HCT116 (cell line): ENCODE results near the gene LMX1A. TPM values are rescaled to one million over a fixed set of nuclear protein-coding genes. Genes with fewer than 3 reads are reported as not detected.

Experiments
- ATAC-seq: fragments of 200-7000 bp; cut with Tn5 transposase; 2 replicates; pipeline ENCODE4 v1.9.1; 2020; ENCODE audit warnings: mild to moderate bottlenecking, moderate library complexity
- BruUV-seq: library from RNA; stranded (reverse); fragments of 400-500 nt; replicated peaks from 2 replicates; lab custom pipeline; 2021; lab: Mats Ljungman, UMichigan
- CTCF ChIA-PET: fragments of 300-600 bp; sonication (Branson Sonifier 250); formaldehyde crosslinking; loops from one replicate; lab custom pipeline; 2021; ENCODE audit warnings: antibody characterized with exemption; lab: Charles Lee
- POLR2A ChIA-PET: fragments of 300-600, 350-600 bp; sonication (Branson Sonifier 250); formaldehyde crosslinking; loops from one replicate; lab custom pipeline; 2021; ENCODE audit warnings: antibody characterized with exemption; lab: Charles Lee
- RAD21 ChIA-PET, 2 experiments: fragments of 300-600 bp; sonication (Branson Sonifier 250); formaldehyde crosslinking; loops; one replicate each; lab custom pipeline; 2023; ENCODE audit warnings: low total read pairs in 2 of 2; ENCODE audit not compliant: uncharacterized antibody in 2 of 2, unreplicated experiment in 2 of 2, low non-redundant PET in 1 of 2; lab: Charles Lee
- DNase-seq: peaks from one replicate; pipeline ENCODE4 v3.0.0-alpha.2; 2010; ENCODE audit warnings: low read depth, low spot score
- H2AFZ ChIP-seq: fragments of 200-600 bp; shearing (Covaris generic), sonication (generic); 2 replicates; pipeline ENCODE4 v1.6.1; 2017; ENCODE audit warnings: low read depth, mixed run types, mixed read lengths, antibody characterized with exemption, low read length; ENCODE audit not compliant: poor library complexity, severe bottlenecking
- H3K27ac ChIP-seq: 2 replicates; pipeline ENCODE4 v1.5.1; 2012; ENCODE audit warnings: low read depth, low read length
- H3K27me3 ChIP-seq: fragments of 200-600 bp; sonication (generic); 2 replicates; pipeline ENCODE4 v1.6.1; 2016; ENCODE audit warnings: mixed run types, low read length, mixed read lengths; ENCODE audit not compliant: insufficient read depth
- H3K36me3 ChIP-seq, 2 experiments: fragments of 200-500 bp in 1 of 2; fragments of 200-600 bp in 1 of 2; sonication (Bioruptor generic) in 1 of 2; sonication (generic) in 1 of 2; 2 replicates each; pipeline versions ENCODE4 v1.5.1 to v1.6.1; 2014 to 2016; ENCODE audit warnings: low read length in 2 of 2, inconsistent platforms in 1 of 2, mixed read lengths in 1 of 2, mixed run types in 1 of 2; ENCODE audit not compliant: insufficient read depth in 2 of 2, control insufficient read depth in 1 of 2
- H3K4me1 ChIP-seq, 2 experiments: fragments of 200-600 bp in 1 of 2; sonication (generic) in 1 of 2; 2 replicates each; pipeline versions ENCODE4 v1.5.1 to v1.6.1; 2012 to 2017; ENCODE audit warnings: low read length in 2 of 2, inconsistent platforms in 1 of 2, mild to moderate bottlenecking in 1 of 2, mixed read lengths in 1 of 2, mixed run types in 1 of 2, moderate library complexity in 1 of 2; ENCODE audit not compliant: insufficient read depth in 2 of 2, control insufficient read depth in 1 of 2
- H3K4me2 ChIP-seq: fragments of 200-600 bp; sonication (generic); 2 replicates; pipeline ENCODE4 v1.6.1; 2017; ENCODE audit warnings: mixed run types, low read length, mixed read lengths
- H3K4me3 ChIP-seq, 2 experiments: fragments of 200-600 bp in 1 of 2; sonication (generic) in 1 of 2; replicated peaks in 1 of 2; 2 replicates each; pipeline ENCODE4 v1.5.1; 2011 to 2016; ENCODE audit warnings: low read length in 2 of 2, control low read depth in 1 of 2, low read depth in 1 of 2, mild to moderate bottlenecking in 1 of 2, mixed read lengths in 1 of 2, mixed run types in 1 of 2
- H3K79me2 ChIP-seq: fragments of 200-600 bp; sonication (generic); 2 replicates; pipeline ENCODE4 v1.6.1; 2017; ENCODE audit warnings: mild to moderate bottlenecking, mixed run types, low read length, moderate library complexity, mixed read lengths; ENCODE audit not compliant: insufficient read depth
- H3K9ac ChIP-seq: fragments of 200-600 bp; sonication (generic); 2 replicates; pipeline ENCODE4 v1.6.1; 2016; ENCODE audit warnings: low read length, mixed read lengths
- H3K9me2 ChIP-seq: fragments of 200-600 bp; sonication (generic), shearing (Covaris generic); 2 replicates; pipeline ENCODE4 v1.6.1; 2017; ENCODE audit warnings: mixed run types, mild to moderate bottlenecking, moderate library complexity; ENCODE audit not compliant: insufficient read depth
- H3K9me3 ChIP-seq, 2 experiments: fragments of 200-500 bp in 1 of 2; fragments of 200-600 bp in 1 of 2; sonication (Bioruptor generic) in 1 of 2; sonication (generic) in 1 of 2; 2 replicates each; pipeline ENCODE4 v1.6.1; 2014 to 2017; ENCODE audit warnings: low read length in 2 of 2, mixed read lengths in 2 of 2, inconsistent platforms in 1 of 2, low read depth in 1 of 2, mild to moderate bottlenecking in 1 of 2, mixed run types in 1 of 2, moderate library complexity in 1 of 2; ENCODE audit not compliant: control insufficient read depth in 1 of 2, insufficient read depth in 1 of 2
- H4K20me1 ChIP-seq: fragments of 200-600 bp; sonication (generic), shearing (Covaris generic); 2 replicates; pipeline ENCODE4 v1.6.1; 2017; ENCODE audit warnings: mixed run types, mild to moderate bottlenecking, moderate library complexity; ENCODE audit not compliant: insufficient read depth
- CEBPB ChIP-seq: IDR thresholded peaks from 2 replicates; pipeline ENCODE4 v1.6.1; 2012; ENCODE audit warnings: low read depth
- EGR1 ChIP-seq: IDR thresholded peaks from 2 replicates; pipeline ENCODE4 v1.6.1; 2012; ENCODE audit warnings: low read depth
- EZH2 ChIP-seq: fragments of 200-600 bp; sonication (generic); IDR thresholded peaks from 2 replicates; pipeline ENCODE4 v1.6.1; 2017; ENCODE audit warnings: antibody characterized with exemption, mixed run types
- EZH2phosphoT487 ChIP-seq: fragments of 200-600 bp; IDR thresholded peaks from 2 replicates; pipeline ENCODE4 v1.6.1; 2018; ENCODE audit warnings: antibody characterized with exemption, borderline replicate concordance
- POLR2A ChIP-seq: IDR thresholded peaks from 2 replicates; pipeline ENCODE4 v1.7.0; 2011; ENCODE audit warnings: borderline replicate concordance; ENCODE audit not compliant: insufficient read depth, insufficient read length; ENCODE audit errors: extremely low read depth
- RAD21 ChIP-seq: IDR thresholded peaks from 2 replicates; pipeline ENCODE4 v1.6.1; 2012; ENCODE audit warnings: low read depth, mild to moderate bottlenecking
- SIN3A ChIP-seq: IDR thresholded peaks from 2 replicates; pipeline ENCODE4 v1.6.1; 2012; ENCODE audit warnings: low read depth
- SP1 ChIP-seq: IDR thresholded peaks from 2 replicates; pipeline ENCODE4 v1.6.1; 2012; ENCODE audit warnings: low read depth
- TCF7L2 ChIP-seq: IDR thresholded peaks from 2 replicates; pipeline ENCODE4 v1.7.0; 2011; ENCODE audit warnings: borderline replicate concordance, inconsistent platforms; ENCODE audit not compliant: insufficient read depth, insufficient read length; ENCODE audit errors: extremely low read depth
- YY1 ChIP-seq: IDR thresholded peaks from 2 replicates; pipeline ENCODE4 v1.6.1; 2011; ENCODE audit warnings: low read length, low read depth, moderate library complexity, mild to moderate bottlenecking; ENCODE audit not compliant: insufficient replicate concordance; ENCODE audit errors: extremely low read depth
- ZFX ChIP-seq: fragments of 450-650 bp; IDR thresholded peaks from 2 replicates; pipeline ENCODE4 v1.6.1; 2017
- intact Hi-C: fragments of 100-400 bp; cut with micrococcal nuclease; formaldehyde crosslinking; loops from 2 replicates; pipeline ENCODE4 v1.10.0; 2022
- total RNA-seq: library from RNA; stranded (reverse); gene quantifications from one replicate; pipeline ENCODE4 v1.2.1, GENCODE V29; 2021; ENCODE audit not compliant: unreplicated experiment
- TF ChIP-seq, protein P1 (sequence below), 3 experiments: fragments of 200-600 bp in 1 of 3; sonication (generic) in 1 of 3; IDR thresholded peaks in 2 of 3; conservative IDR thresholded peaks in 1 of 3; 2 replicates each; pipeline ENCODE4 v1.5.1; 2012 to 2017; ENCODE audit warnings: low read depth in 2 of 3, low read length in 2 of 3, antibody characterized with exemption in 1 of 3, borderline replicate concordance in 1 of 3, control low read depth in 1 of 3, mild to moderate bottlenecking in 1 of 3, mixed read lengths in 1 of 3, mixed run types in 1 of 3, moderate library complexity in 1 of 3; ENCODE audit not compliant: insufficient read depth in 1 of 3
- TF ChIP-seq, protein P2 (sequence below): IDR thresholded peaks from 2 replicates; pipeline ENCODE4 v1.6.1; 2011; ENCODE audit warnings: mild to moderate bottlenecking, low read length, moderate library complexity; ENCODE audit not compliant: insufficient replicate concordance; ENCODE audit errors: extremely low read depth
- TF ChIP-seq, protein P3 (sequence below): IDR thresholded peaks from 2 replicates; pipeline ENCODE4 v1.6.1; 2012

LMX1A gene
- total RNA-seq, 1 experiment from 2014 or later: not detected

DNA sequence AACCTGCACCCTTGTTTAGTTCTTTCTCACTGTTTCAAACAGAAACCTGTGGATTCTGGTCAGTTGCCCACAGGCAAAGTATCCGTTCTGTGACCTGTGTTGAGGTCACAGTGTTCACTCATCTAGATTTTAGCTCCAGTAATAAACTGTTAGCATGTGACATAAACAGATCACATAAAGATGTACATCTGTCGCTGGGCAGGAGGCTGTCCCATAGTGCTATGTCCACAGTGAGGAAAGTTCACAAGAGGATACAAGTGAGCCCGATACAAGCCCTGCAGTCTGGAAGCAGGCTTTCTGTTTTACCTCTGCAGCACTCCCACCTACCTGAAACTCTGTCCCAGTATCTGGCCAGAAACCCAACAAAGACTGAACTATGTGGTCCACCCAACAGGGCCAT, 28.4 kb downstream of the LMX1A start:
- Histone ChIP-seq H3K79me2 (no peaks in the 10 kb centered on the region), H2AFZ (no peak overlapping the region), H3K9ac (no peak overlapping the region), H3K27ac (no peak overlapping the region), H4K20me1 (no peaks in the 10 kb centered on the region), H3K27me3 (peaks cover 53% of the 10 kb centered on the region), H3K9me2 (no peaks in the 10 kb centered on the region), H3K9me3 (no peaks in the 10 kb centered on the region), H3K4me3 (no peak overlapping the region), H3K4me1 (no peaks in the 10 kb centered on the region), H3K36me3 (no peaks in the 10 kb centered on the region), H3K4me2 (no peak overlapping the region)
- no peak for DNase-seq
- BruUV-seq: no TSS peak
- no peak for ATAC-seq
- ChIA-PET POLR2A (no interaction called here), RAD21 (no interaction called here), CTCF (no interaction called here)
- no peak for TF ChIP-seq EZH2phosphoT487
- TF ChIP-seq RAD21: no peak
- no peak for TF ChIP-seq CEBPB
- no peak for TF ChIP-seq SP1
- no peak for TF ChIP-seq TCF7L2
- TF ChIP-seq POLR2A: no peak
- intact Hi-C loops: no loop called here

DNA sequence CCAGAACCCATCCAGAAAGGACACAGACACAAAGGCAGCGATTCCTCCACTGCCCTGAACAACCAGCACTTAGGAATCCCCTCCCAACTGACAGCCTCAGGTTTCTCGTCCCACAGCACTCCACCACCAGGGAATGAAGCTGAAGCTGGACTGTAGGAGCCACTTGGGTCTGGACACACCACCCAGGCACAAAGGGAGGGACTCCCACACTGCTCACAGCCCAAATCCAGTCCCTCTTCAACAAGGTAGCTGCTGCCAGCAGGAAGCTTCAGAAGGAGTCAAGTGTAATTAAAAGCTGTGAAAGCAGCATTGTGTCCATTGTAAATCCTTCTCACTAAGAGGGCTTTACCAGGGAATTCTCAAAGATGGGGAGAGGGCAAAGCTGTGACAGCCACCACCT, 29.0 kb downstream of the LMX1A start:
- Histone ChIP-seq H4K20me1 (no peaks in the 10 kb centered on the region), H2AFZ (no peak overlapping the region), H3K4me3 (no peak overlapping the region), H3K27ac (no peak overlapping the region)
- intact Hi-C loops: no loop called here
- TF ChIP-seq, protein P1, sequence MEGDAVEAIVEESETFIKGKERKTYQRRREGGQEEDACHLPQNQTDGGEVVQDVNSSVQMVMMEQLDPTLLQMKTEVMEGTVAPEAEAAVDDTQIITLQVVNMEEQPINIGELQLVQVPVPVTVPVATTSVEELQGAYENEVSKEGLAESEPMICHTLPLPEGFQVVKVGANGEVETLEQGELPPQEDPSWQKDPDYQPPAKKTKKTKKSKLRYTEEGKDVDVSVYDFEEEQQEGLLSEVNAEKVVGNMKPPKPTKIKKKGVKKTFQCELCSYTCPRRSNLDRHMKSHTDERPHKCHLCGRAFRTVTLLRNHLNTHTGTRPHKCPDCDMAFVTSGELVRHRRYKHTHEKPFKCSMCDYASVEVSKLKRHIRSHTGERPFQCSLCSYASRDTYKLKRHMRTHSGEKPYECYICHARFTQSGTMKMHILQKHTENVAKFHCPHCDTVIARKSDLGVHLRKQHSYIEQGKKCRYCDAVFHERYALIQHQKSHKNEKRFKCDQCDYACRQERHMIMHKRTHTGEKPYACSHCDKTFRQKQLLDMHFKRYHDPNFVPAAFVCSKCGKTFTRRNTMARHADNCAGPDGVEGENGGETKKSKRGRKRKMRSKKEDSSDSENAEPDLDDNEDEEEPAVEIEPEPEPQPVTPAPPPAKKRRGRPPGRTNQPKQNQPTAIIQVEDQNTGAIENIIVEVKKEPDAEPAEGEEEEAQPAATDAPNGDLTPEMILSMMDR (IDR thresholded peaks at IDR 0.05 in 2 of 3, conservative IDR thresholded peaks at IDR 0.05 in 1 of 3; ENCODE audit: borderline replicate concordance in 1 of 3, insufficient read depth in 1 of 3, low read depth in 2 of 3, low read length in 2 of 3): no peak
- TF ChIP-seq EGR1 (no peak), ZFX (no peak), POLR2A (no peak), EZH2 (no peak), TCF7L2 (no peak), SIN3A (no peak), SP1 (no peak), YY1 (no peak), EZH2phosphoT487 (no peak)
- TF ChIP-seq, protein P2, sequence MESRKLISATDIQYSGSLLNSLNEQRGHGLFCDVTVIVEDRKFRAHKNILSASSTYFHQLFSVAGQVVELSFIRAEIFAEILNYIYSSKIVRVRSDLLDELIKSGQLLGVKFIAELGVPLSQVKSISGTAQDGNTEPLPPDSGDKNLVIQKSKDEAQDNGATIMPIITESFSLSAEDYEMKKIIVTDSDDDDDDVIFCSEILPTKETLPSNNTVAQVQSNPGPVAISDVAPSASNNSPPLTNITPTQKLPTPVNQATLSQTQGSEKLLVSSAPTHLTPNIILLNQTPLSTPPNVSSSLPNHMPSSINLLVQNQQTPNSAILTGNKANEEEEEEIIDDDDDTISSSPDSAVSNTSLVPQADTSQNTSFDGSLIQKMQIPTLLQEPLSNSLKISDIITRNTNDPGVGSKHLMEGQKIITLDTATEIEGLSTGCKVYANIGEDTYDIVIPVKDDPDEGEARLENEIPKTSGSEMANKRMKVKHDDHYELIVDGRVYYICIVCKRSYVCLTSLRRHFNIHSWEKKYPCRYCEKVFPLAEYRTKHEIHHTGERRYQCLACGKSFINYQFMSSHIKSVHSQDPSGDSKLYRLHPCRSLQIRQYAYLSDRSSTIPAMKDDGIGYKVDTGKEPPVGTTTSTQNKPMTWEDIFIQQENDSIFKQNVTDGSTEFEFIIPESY: no peak
- TF ChIP-seq, protein P3, sequence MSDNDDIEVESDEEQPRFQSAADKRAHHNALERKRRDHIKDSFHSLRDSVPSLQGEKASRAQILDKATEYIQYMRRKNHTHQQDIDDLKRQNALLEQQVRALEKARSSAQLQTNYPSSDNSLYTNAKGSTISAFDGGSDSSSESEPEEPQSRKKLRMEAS: no peak
- TF ChIP-seq, all 23 proteins: peak for 0
- Histone ChIP-seq H3K9me2 (no peaks in the 10 kb centered on the region), H3K4me1 (no peaks in the 10 kb centered on the region), H3K4me2 (no peak overlapping the region), H3K9ac (no peak overlapping the region), H3K36me3 (no peaks in the 10 kb centered on the region), H3K27me3 (peaks cover 47% of the 10 kb centered on the region), H3K79me2 (no peaks in the 10 kb centered on the region), H3K9me3 (no peaks in the 10 kb centered on the region)
- no peak for DNase-seq
- no TSS peak for BruUV-seq
- ATAC-seq: no peak
- POLR2A ChIA-PET: no interaction called here
- CTCF ChIA-PET: no interaction called here
- RAD21 ChIA-PET: no interaction called here
